K562 (cell line): Measurements from ENCODE around the gene VRK3. TPM values are rescaled to one million over a fixed set of nuclear protein-coding genes. Genes with fewer than 3 reads are reported as not detected.
A peak's percentile ranks its signal among the peaks of the same experiment; 100 is the strongest.

ENCODE experiments used
- ASH1L ChIP-seq: fragments of 450-650 bp; IDR thresholded peaks from 2 replicates; pipeline ENCODE4 v1.6.1; 2018; ENCODE audit warnings: borderline replicate concordance, mild to moderate bottlenecking, low read depth; ENCODE audit not compliant: partially characterized antibody
- BRD4 ChIP-seq: fragments of 200-600 bp; sonication (generic); IDR thresholded peaks from 2 replicates; pipeline ENCODE4 v1.6.1; 2017; ENCODE audit warnings: inconsistent platforms
- CEBPB ChIP-seq: fragments of 450-650 bp; IDR thresholded peaks from 2 replicates; pipeline ENCODE4 v1.6.1; 2016; ENCODE audit warnings: missing genetic modification characterization, missing compliant biosample characterization
- HMG20A ChIP-seq: fragments of 450-650 bp; formaldehyde crosslinking; conservative IDR thresholded peaks from 2 replicates; pipeline ENCODE4 v1.4.0; 2020; ENCODE audit warnings: mild to moderate bottlenecking, mixed read lengths
- ID3 ChIP-seq, 2 experiments: fragments of 250-450 bp in 1 of 2; fragments of 450-650 bp in 1 of 2; sonication (Bioruptor Pico) in 1 of 2; IDR thresholded peaks; 2 replicates each; pipeline versions ENCODE4 v1.6.1 to v1.8.0; 2016 to 2021; ENCODE audit warnings: mild to moderate bottlenecking in 2 of 2, moderate library complexity in 2 of 2, missing compliant biosample characterization in 1 of 2, missing genetic modification characterization in 1 of 2
- KAT2B ChIP-seq: IDR thresholded peaks from one replicate; pipeline ENCODE4 v1.6.1; 2012; ENCODE audit warnings: low read depth, mild to moderate bottlenecking, control low read depth, inconsistent platforms, low read length, moderate library complexity
- MECOM ChIP-seq: fragments of 250-450 bp; sonication (Bioruptor Pico); IDR thresholded peaks from 2 replicates; pipeline ENCODE4 v1.8.0; 2022; ENCODE audit warnings: inconsistent platforms
- MXD1 ChIP-seq: fragments of 250-450 bp; sonication (Bioruptor Pico); IDR thresholded peaks from 2 replicates; pipeline ENCODE4 v1.8.0; 2021; ENCODE audit warnings: borderline replicate concordance, mild to moderate bottlenecking, moderate library complexity; ENCODE audit not compliant: poor library complexity, severe bottlenecking
- USF1 ChIP-seq: sonication (generic); formaldehyde crosslinking; IDR thresholded peaks from 2 replicates; pipeline ENCODE4 v1.9.0; 2022; ENCODE audit warnings: mild to moderate bottlenecking, missing genetic modification reagents
- ZBTB8A ChIP-seq: fragments of 450-650 bp; IDR thresholded peaks from 2 replicates; pipeline ENCODE4 v1.6.1; 2018; ENCODE audit warnings: mild to moderate bottlenecking, moderate library complexity; ENCODE audit not compliant: partially characterized antibody
- ZNF212 ChIP-seq: fragments of 450-650 bp; formaldehyde crosslinking; IDR thresholded peaks from 2 replicates; pipeline ENCODE4 v1.4.0; 2020; ENCODE audit warnings: mild to moderate bottlenecking
- ZNF263 ChIP-seq: sonication (generic); formaldehyde crosslinking; IDR thresholded peaks from 2 replicates; pipeline ENCODE4 v1.8.0; 2022; ENCODE audit warnings: mild to moderate bottlenecking, missing genetic modification reagents, borderline replicate concordance
- ZNF512 ChIP-seq: IDR thresholded peaks from 2 replicates; pipeline ENCODE4 v1.6.1; 2016; ENCODE audit warnings: missing genetic modification characterization, missing compliant biosample characterization
- polyA plus RNA-seq, 8 experiments: library from polyadenylated mRNA; depleted of rRNA in 4 of 8; stranded (reverse) in 5 of 8; unstranded in 3 of 8; fragments of >200 nt; fragmentation: Nextera tagmentation in 2 of 8; fragmentation: Illumina TruSeq in 1 of 8; extraction: Ambion mirVana in 2 of 8; extraction: Trizol in 1 of 8; gene quantifications; 2 replicates each; pipeline versions ENCODE4 v1.2.1 to v1.2.3, GENCODE V29; 2011 to 2014; ENCODE audit warnings: inconsistent platforms in 1 of 8, missing spikeins in 1 of 8
- total RNA-seq, 7 experiments: library from RNA; depleted of rRNA in 6 of 7; stranded (reverse); fragments of >200 nt in 6 of 7; fragmentation: Illumina TruSeq in 2 of 7; extraction: Trizol in 2 of 7; gene quantifications; 2 replicates each; pipeline versions ENCODE4 v1.2.1 to v1.2.3, GENCODE V29; 2011 to 2021; ENCODE audit warnings: low replicate concordance in 1 of 7
- TF ChIP-seq, protein P1 (sequence below), 3 experiments: IDR thresholded peaks in 2 of 3; conservative IDR thresholded peaks in 1 of 3; 2 replicates each; pipeline ENCODE4 v1.5.1; 2011 to 2012; ENCODE audit warnings: low read length in 3 of 3, mild to moderate bottlenecking in 3 of 3, control low read depth in 2 of 3, improper control_type of control experiment in 1 of 3, inconsistent platforms in 1 of 3, low read depth in 1 of 3, mixed read lengths in 1 of 3, moderate library complexity in 1 of 3; ENCODE audit not compliant: insufficient read depth in 2 of 3
- TF ChIP-seq, protein P2 (sequence below): fragments of 250-450 bp; sonication (Bioruptor Pico); IDR thresholded peaks from 2 replicates; pipeline ENCODE4 v1.5.0; 2021; ENCODE audit warnings: mild to moderate bottlenecking, moderate library complexity
- TF ChIP-seq, protein P3 (sequence below): sonication (generic); formaldehyde crosslinking; IDR thresholded peaks from 2 replicates; pipeline ENCODE4 v1.8.0; 2022; ENCODE audit warnings: mild to moderate bottlenecking, missing genetic modification reagents

The VRK3 gene
- total and polyA plus RNA-seq, 9 of the 15 experiments (the other 6 are each of a cell fraction or from before 2014, with no cell fraction given): 25.6 to 94.3 (median 42.9) TPM

GRCh38 chr19:50025794-50026549 lies 800 bp upstream of the VRK3 start, which contains the start of gene ZNF473 (continued):
- TF ChIP-seq USF1: peak; percentile 54; the same call in 1 of the 2 replicates
- peak; percentile 71 for TF ChIP-seq MXD1 (CRISPR knock-in tag)
- TF ChIP-seq, protein P1, sequence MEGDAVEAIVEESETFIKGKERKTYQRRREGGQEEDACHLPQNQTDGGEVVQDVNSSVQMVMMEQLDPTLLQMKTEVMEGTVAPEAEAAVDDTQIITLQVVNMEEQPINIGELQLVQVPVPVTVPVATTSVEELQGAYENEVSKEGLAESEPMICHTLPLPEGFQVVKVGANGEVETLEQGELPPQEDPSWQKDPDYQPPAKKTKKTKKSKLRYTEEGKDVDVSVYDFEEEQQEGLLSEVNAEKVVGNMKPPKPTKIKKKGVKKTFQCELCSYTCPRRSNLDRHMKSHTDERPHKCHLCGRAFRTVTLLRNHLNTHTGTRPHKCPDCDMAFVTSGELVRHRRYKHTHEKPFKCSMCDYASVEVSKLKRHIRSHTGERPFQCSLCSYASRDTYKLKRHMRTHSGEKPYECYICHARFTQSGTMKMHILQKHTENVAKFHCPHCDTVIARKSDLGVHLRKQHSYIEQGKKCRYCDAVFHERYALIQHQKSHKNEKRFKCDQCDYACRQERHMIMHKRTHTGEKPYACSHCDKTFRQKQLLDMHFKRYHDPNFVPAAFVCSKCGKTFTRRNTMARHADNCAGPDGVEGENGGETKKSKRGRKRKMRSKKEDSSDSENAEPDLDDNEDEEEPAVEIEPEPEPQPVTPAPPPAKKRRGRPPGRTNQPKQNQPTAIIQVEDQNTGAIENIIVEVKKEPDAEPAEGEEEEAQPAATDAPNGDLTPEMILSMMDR (IDR thresholded peaks at IDR 0.05 in 2 of 3, conservative IDR thresholded peaks at IDR 0.05 in 1 of 3; ENCODE audit: insufficient read depth in 2 of 3, low read depth in 1 of 3, low read length in 3 of 3): no peak
- TF ChIP-seq CEBPB (tag): no peak
- TF ChIP-seq ZNF263: 0 out of 2 replicates have a peak, but pooled peaks have one; percentile 41
- TF ChIP-seq KAT2B: no peak
- TF ChIP-seq ZNF212 (CRISPR knock-in tag): 0 out of 2 replicates have a peak, but pooled peaks have one; percentile 50
- no peak for TF ChIP-seq BRD4
- TF ChIP-seq MECOM (CRISPR knock-in tag): no peak
- TF ChIP-seq, protein P2, sequence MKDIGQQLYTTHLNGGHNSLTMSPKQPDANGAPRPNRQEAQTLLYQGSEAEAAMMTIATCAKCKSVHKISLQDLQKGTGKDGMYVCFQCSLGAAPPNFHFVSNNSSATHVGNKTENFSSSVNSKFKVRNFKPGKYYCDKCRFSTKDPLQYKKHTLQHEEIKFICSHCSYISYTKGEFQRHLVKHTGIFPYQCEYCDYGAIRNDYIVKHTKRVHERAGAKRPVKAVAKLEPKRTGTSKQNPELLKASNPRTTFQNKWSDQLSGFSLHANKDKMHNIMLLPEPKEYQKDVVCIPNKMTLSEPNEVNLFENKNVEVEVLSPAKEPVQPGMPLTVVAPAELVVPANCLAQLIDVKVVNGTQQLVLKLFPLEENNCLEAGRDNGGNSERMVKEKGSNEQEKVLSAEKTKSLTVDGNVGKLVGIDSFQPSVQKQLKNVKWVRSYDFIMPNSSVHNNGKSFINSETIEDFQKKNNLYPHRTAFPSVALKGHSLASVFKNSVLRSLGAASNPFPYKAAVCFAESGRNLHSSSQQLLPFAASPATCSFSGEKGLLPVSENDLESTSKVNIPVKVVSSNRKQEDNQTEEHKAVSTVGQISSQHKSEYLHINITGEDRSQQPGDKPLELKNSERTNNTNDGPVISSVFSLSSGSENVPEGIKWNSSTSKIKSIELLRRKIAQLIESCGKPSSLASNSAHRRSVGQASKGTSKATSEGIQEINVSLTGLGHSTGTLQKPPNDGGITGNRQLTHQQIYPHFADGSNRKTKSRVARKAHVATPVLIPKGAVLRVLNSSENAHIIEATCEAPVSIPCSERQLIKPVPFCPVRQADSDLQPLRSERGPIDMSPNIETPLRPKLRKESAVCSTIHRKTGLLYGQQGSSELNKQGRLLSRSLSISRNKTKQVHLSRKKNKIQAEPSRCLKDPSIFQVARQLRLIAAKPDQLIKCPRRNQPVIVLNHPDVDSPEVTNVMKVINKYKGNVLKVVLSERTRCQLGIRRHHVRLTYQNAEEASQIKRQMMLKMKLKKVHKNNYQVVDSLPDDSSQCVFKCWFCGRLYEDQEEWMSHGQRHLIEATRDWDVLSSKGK (CRISPR knock-in tag): no peak
- TF ChIP-seq ASH1L: no peak
- TF ChIP-seq, protein P3, sequence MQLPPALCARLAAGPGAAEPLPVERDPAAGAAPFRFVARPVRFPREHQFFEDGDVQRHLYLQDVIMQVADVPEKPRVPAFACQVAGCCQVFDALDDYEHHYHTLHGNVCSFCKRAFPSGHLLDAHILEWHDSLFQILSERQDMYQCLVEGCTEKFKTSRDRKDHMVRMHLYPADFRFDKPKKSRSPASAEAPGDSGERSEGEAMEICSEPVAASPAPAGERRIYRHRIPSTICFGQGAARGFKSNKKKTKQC: peak; percentile 98
- no peak for TF ChIP-seq ZNF512 (tag)
- no peak for TF ChIP-seq HMG20A (CRISPR knock-in tag)
- TF ChIP-seq ID3 (CRISPR knock-in tag; IDR thresholded peaks at IDR 0.05): no peak
- peak; percentile 79 for TF ChIP-seq ID3 (tag; IDR thresholded peaks at IDR 0.05)
- no peak for TF ChIP-seq ZBTB8A
